Upper lobe of left lung (tissue), 6 donors: ENCODE measurements around the gene PAK2. TPM values are rescaled to one million over a fixed set of nuclear protein-coding genes. Genes with fewer than 3 reads are reported as not detected.
A peak's percentile ranks its signal among the peaks of the same experiment; 100 is the strongest.

Experiments used
- ATAC-seq, 2 donors: fragments of 200-7000 bp; cut with Tn5 transposase; one replicate each; pipeline ENCODE4 v1.9.1; 2022; ENCODE audit warnings: mild to moderate bottlenecking in 2 of 2, moderate library complexity in 2 of 2; ENCODE audit not compliant: low FRiP score in 2 of 2
- DNase-seq, 2 donors: peaks; one replicate each; pipeline ENCODE4 v3.0.0-alpha.2; 2019 to 2020
- H3K27ac ChIP-seq, 4 donors: fragments of 200-600 bp; sonication (generic); one replicate each; pipeline ENCODE4 v1.5.1; 2016 to 2019
- H3K27me3 ChIP-seq, 4 donors: fragments of 200-600 bp; sonication (generic); one replicate each; pipeline ENCODE4 v1.5.1; 2017 to 2019
- H3K36me3 ChIP-seq, 4 donors: fragments of 200-600 bp; sonication (generic); one replicate each; pipeline ENCODE4 v1.5.1; 2016 to 2019
- H3K4me1 ChIP-seq, 4 donors: fragments of 200-600 bp; sonication (generic); one replicate each; pipeline ENCODE4 v1.5.1; 2018 to 2019
- H3K4me3 ChIP-seq, 4 donors: fragments of 200-600 bp; sonication (generic); one replicate each; pipeline ENCODE4 v1.5.1; 2017 to 2019; ENCODE audit warnings: mild to moderate bottlenecking in 2 of 4, moderate library complexity in 1 of 4
- H3K9me3 ChIP-seq, 4 donors: fragments of 200-600 bp; sonication (generic); one replicate each; pipeline ENCODE4 v1.5.1; 2018 to 2019
- CTCF ChIP-seq, 6 experiments: fragments of 450-650 bp in 4 of 6; fragments of 200-600 bp in 2 of 6; sonication (generic) in 2 of 6; IDR thresholded peaks; one replicate each; pipeline ENCODE4 v1.5.1; 2016 to 2019; ENCODE audit warnings: antibody characterized with exemption in 6 of 6
- EP300 ChIP-seq, 4 donors: sonication (generic); formaldehyde crosslinking; IDR thresholded peaks; one replicate each; pipeline ENCODE4 v1.5.1; 2017; ENCODE audit warnings: antibody characterized with exemption in 4 of 4, control low read depth in 2 of 4
- POLR2A ChIP-seq, 4 donors: fragments of 450-650 bp; IDR thresholded peaks; one replicate each; pipeline ENCODE4 v1.5.1; 2016 to 2017; ENCODE audit warnings: antibody characterized with exemption in 4 of 4, mild to moderate bottlenecking in 2 of 4
- POLR2AphosphoS5 ChIP-seq, 2 donors: sonication (generic); formaldehyde crosslinking; IDR thresholded peaks; one replicate each; pipeline ENCODE4 v1.5.1; 2017; ENCODE audit warnings: antibody characterized with exemption in 2 of 2
- WGBS, 2 donors: methylation state at CpG; one replicate each; pipeline ENCODE4 v1.1.5; 2017 to 2018; 5-methylcytosine and 5-hydroxymethylcytosine counted together
- total RNA-seq, 6 donors: library from RNA; depleted of rRNA in 4 of 6; stranded (reverse); fragments of >200 nt in 4 of 6; gene quantifications; one replicate each; pipeline versions ENCODE4 v1.1.0 to v1.2.1, GENCODE V29; 2016 to 2021
- donor health status: DM: no; HTN: no; CAD: no; lungs with moderate emphysema.
- donor health status: DM: no; HTN: yes; CAD: no; lungs with severe emphysema.

PAK2 gene
- total RNA-seq, 6 donors from 2014 or later: 24.7 to 82.2 (median 60.1) TPM

- ATAC-seq: no peak
- peaks cover 4 to 25% (median 8%) of the 10 kb centered on the region in 4 donors for H3K4me1 ChIP-seq
- H3K4me3 ChIP-seq: no peak overlapping the region
- DNase-seq: no peak
- no peak overlapping the region for H3K27ac ChIP-seq
- no peak for TF ChIP-seq POLR2AphosphoS5 (IDR thresholded peaks at IDR 0.05)
- 74 to 82% methylated on average over 5 of the region's 5 CpGs for WGBS, 2 donors
- H3K9me3 ChIP-seq: no peaks in the 10 kb centered on the region
- no peaks in the 10 kb centered on the region for H3K27me3 ChIP-seq
- peaks cover 0 to 23% (median 6%) of the 10 kb centered on the region in 4 donors for H3K36me3 ChIP-seq
Measured at GRCh38 chr3:196788528-196788927, 48.9 kb downstream of the PAK2 start.

- ATAC-seq (no peak), DNase-seq (no peak)
- Histone ChIP-seq H3K36me3 (peaks cover 0 to 25% (median 2%) of the 10 kb centered on the region in 4 donors), H3K4me3 (no peak overlapping the region), H3K9me3 (no peaks in the 10 kb centered on the region), H3K4me1 (peaks cover 4 to 25% (median 8%) of the 10 kb centered on the region in 4 donors), H3K27ac (peak overlapping the region in 1 of 4 donors; percentile 35), H3K27me3 (no peaks in the 10 kb centered on the region)
- 95 to 100% methylated on average over 2 to 6 of the region's 6 CpGs for WGBS, 2 donors
- TF ChIP-seq POLR2AphosphoS5 (IDR thresholded peaks at IDR 0.05) (no peak), POLR2A (IDR thresholded peaks at IDR 0.05) (no peak), EP300 (IDR thresholded peaks at IDR 0.05) (no peak), CTCF (IDR thresholded peaks at IDR 0.05) (no peak)
Measured at GRCh38 chr3:196789885-196790359, 50.3 kb downstream of the PAK2 start.

GRCh38 chr3:196790636-196791035 is 51.0 kb downstream of the PAK2 start:
- DNase-seq (no peak), ATAC-seq (no peak)
- H3K36me3 ChIP-seq: peaks cover 0 to 20% (median 2%) of the 10 kb centered on the region in 4 donors
- TF ChIP-seq POLR2AphosphoS5 (IDR thresholded peaks at IDR 0.05) (no peak), CTCF (IDR thresholded peaks at IDR 0.05) (no peak), EP300 (IDR thresholded peaks at IDR 0.05) (no peak)
- 89 to 92% methylated on average over 6 of the region's 6 CpGs for WGBS, 2 donors
- no peak overlapping the region for H3K27ac ChIP-seq
- H3K4me3 ChIP-seq: no peak overlapping the region
- no peaks in the 10 kb centered on the region for H3K9me3 ChIP-seq
- H3K27me3 ChIP-seq: no peaks in the 10 kb centered on the region
- peaks cover 4 to 25% (median 8%) of the 10 kb centered on the region in 4 donors for H3K4me1 ChIP-seq

- H3K36me3 ChIP-seq: peaks cover 0 to 6% (median 2%) of the 10 kb centered on the region in 4 donors
- H3K4me1 ChIP-seq: peaks cover 2 to 20% (median 6%) of the 10 kb centered on the region in 4 donors
- no peak overlapping the region for H3K27ac ChIP-seq
- WGBS, 2 donors: 67 to 70% methylated on average over 5 of the region's 5 CpGs
- H3K9me3 ChIP-seq: no peaks in the 10 kb centered on the region
- peak; percentile 39 to 49 for ATAC-seq
- H3K27me3 ChIP-seq: no peaks in the 10 kb centered on the region
- DNase-seq: peak in 1 of 2 donors; percentile 44
- no peak for TF ChIP-seq POLR2AphosphoS5 (IDR thresholded peaks at IDR 0.05)
- TF ChIP-seq CTCF (IDR thresholded peaks at IDR 0.05): no peak
- no peak for TF ChIP-seq EP300 (IDR thresholded peaks at IDR 0.05)
- TF ChIP-seq POLR2A (IDR thresholded peaks at IDR 0.05): no peak
- H3K4me3 ChIP-seq: no peak overlapping the region
Measured at GRCh38 chr3:196792771-196793170, 53.1 kb downstream of the PAK2 start.

- no peak overlapping the region for H3K27ac ChIP-seq
- TF ChIP-seq EP300 (IDR thresholded peaks at IDR 0.05) (no peak), POLR2A (IDR thresholded peaks at IDR 0.05) (no peak), CTCF (IDR thresholded peaks at IDR 0.05) (no peak), POLR2AphosphoS5 (IDR thresholded peaks at IDR 0.05) (no peak)
- no peaks in the 10 kb centered on the region for H3K9me3 ChIP-seq
- DNase-seq (peak in 1 of 2 donors; percentile 26), ATAC-seq (peak in 1 of 2 donors; percentile 70)
- no peak overlapping the region for H3K4me3 ChIP-seq
- WGBS, 2 donors: 62 to 76% methylated on average over 1 of the region's 1 CpG
- no peaks in the 10 kb centered on the region for H3K27me3 ChIP-seq
- peaks cover 0 to 17% (median 5%) of the 10 kb centered on the region in 4 donors for H3K4me1 ChIP-seq
- H3K36me3 ChIP-seq: peaks cover 0 to 6% (median 2%) of the 10 kb centered on the region in 4 donors
Measured at GRCh38 chr3:196793246-196793645, 53.6 kb downstream of the PAK2 start.
